Measurements from ENCODE around the gene SUCLG2.

Gene SUCLG2

DNA sequence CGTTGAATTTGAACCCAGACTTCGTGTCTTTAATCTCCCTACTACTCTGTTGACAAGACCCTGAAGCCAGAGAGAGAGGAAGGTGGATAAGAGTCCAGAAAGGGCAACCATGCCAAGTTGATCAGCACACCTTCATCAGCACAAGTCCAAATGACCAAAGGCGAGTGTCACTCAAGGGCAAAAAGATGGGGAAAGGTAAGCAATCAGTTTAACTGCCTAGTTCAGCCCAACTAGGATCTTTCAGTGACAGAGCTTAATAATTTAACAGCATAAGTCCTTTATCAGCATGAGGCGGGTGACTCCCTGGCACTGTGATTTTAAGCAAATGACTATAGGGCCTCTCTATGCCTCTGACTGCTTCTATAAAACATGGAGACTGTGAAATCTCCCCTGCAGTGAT lies 6.2 kb downstream of the SUCLG2 start:
- Histone ChIP-seq H3K27me3 (ENCODE audit: control insufficient read depth in 1 of 2, insufficient read depth in 2 of 2, low read length in 2 of 2) (no peaks in the 10 kb centered on the region), H3K4me3 (ENCODE audit: low read depth in 1 of 2, low read length in 2 of 2) (no peak overlapping the region), H3K9me3 (ENCODE audit: low read length) (no peaks in the 10 kb centered on the region), H3K27ac (ENCODE audit: low read depth, low read length) (no peak overlapping the region), H3K9ac (ENCODE audit: low read length) (no peak overlapping the region), H3K36me3 (ENCODE audit: insufficient read depth, low read length) (no peaks in the 10 kb centered on the region), H3K4me1 (ENCODE audit: insufficient read depth, low read length) (peaks cover 5% of the 10 kb centered on the region)

DNA sequence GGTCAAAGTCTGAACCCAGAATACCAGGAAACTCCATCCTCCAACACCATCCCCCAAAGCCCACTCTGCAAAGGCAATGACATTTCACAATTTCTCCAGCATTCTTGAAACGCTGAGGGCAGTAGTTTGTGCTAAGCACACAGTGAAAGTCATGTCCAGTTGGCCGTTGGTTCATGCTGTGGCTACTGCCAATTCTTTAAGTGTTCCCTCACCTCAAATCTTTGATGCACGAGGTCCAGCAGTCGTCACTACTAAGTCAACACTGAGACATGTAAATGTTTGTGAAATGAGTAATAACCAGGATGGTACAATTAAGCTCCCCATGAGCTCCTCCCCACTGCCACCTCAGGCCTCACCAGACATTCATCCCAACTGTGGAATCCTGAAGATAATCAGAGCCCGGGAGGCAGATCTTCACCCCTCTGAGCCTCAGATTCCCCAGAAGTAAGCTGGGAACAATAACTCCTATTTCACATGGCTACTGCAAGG lies 7.0 kb downstream of the SUCLG2 start:
- no peak overlapping the region for H3K9ac ChIP-seq (ENCODE audit: low read length)
- peaks cover 3% of the 10 kb centered on the region for H3K4me1 ChIP-seq (ENCODE audit: insufficient read depth, low read length)
- no peaks in the 10 kb centered on the region for H3K9me3 ChIP-seq (ENCODE audit: low read length)
- no peak overlapping the region for H3K27ac ChIP-seq (ENCODE audit: low read depth, low read length)
- H3K4me3 ChIP-seq (ENCODE audit: low read depth in 1 of 2, low read length in 2 of 2) = no peak overlapping the region
- no peaks in the 10 kb centered on the region for H3K36me3 ChIP-seq (ENCODE audit: insufficient read depth, low read length)
- no peaks in the 10 kb centered on the region for H3K27me3 ChIP-seq (ENCODE audit: control insufficient read depth in 1 of 2, insufficient read depth in 2 of 2, low read length in 2 of 2)

DNA sequence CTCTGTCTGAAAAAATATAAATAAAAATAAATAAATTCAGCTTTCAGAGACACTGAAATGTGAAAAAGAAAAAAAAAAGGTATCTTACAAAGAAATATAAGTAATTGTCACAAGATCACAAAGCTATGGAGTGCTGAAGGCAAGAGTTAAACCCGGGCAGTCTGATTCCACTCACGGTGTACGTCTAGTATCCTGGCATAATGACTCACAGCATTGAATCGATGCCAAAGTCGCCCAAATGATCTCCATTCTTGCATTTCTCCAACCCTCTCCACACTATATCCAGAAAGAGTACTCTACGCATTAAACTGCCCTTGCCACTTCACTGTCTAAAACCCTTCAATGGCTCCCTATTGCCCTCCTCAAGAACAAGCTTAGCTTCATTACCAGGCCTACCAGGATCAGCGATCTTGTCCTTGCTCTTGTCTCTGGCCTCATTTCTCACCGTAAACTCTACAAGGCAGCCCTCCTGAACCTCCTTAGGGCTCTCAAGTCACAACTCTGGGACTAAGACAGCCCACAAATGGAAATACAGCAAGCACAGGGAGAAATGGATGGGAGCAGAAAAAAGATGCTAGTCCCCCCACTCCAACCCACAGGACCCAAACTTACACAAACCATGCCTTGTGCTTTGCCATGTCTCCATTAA lies 7.7 kb downstream of the SUCLG2 start:
- no peaks in the 10 kb centered on the region for H3K36me3 ChIP-seq (ENCODE audit: insufficient read depth, low read length)
- H3K9ac ChIP-seq (ENCODE audit: low read length) = no peak overlapping the region
- no peaks in the 10 kb centered on the region for H3K27me3 ChIP-seq (ENCODE audit: control insufficient read depth in 1 of 2, insufficient read depth in 2 of 2, low read length in 2 of 2)
- H3K27ac ChIP-seq (ENCODE audit: low read depth, low read length) = no peak overlapping the region
- no peaks in the 10 kb centered on the region for H3K9me3 ChIP-seq (ENCODE audit: low read length)
- H3K4me3 ChIP-seq (ENCODE audit: low read depth in 1 of 2, low read length in 2 of 2) = no peak overlapping the region
- H3K4me1 ChIP-seq (ENCODE audit: insufficient read depth, low read length) = no peaks in the 10 kb centered on the region

- Histone ChIP-seq H3K4me1 (ENCODE audit: insufficient read depth, low read length) (no peaks in the 10 kb centered on the region), H3K27me3 (ENCODE audit: control insufficient read depth in 1 of 2, insufficient read depth in 2 of 2, low read length in 2 of 2) (no peaks in the 10 kb centered on the region), H3K9ac (ENCODE audit: low read length) (no peak overlapping the region), H3K36me3 (ENCODE audit: insufficient read depth, low read length) (no peaks in the 10 kb centered on the region), H3K9me3 (ENCODE audit: low read length) (no peaks in the 10 kb centered on the region), H3K27ac (ENCODE audit: low read depth, low read length) (no peak overlapping the region), H3K4me3 (ENCODE audit: low read depth in 1 of 2, low read length in 2 of 2) (no peak overlapping the region)
Measured at GRCh38 chr3:67644827-67645226, 9.6 kb downstream of the SUCLG2 start.

GRCh38 chr3:67642734-67643133 lies 11.7 kb downstream of the SUCLG2 start:
- H3K27ac ChIP-seq (ENCODE audit: low read depth, low read length) = no peak overlapping the region

GRCh38 chr3:67642190-67642589 lies 12.2 kb downstream of the SUCLG2 start:
- Histone ChIP-seq H3K4me1 (ENCODE audit: insufficient read depth, low read length) (no peaks in the 10 kb centered on the region), H3K9ac (ENCODE audit: low read length) (no peak overlapping the region)

More at GRCh38 chr3:67642734-67643133, 11.7 kb downstream of the SUCLG2 start:
- H3K9ac ChIP-seq (ENCODE audit: low read length) = no peak overlapping the region
- no peaks in the 10 kb centered on the region for H3K27me3 ChIP-seq (ENCODE audit: control insufficient read depth in 1 of 2, insufficient read depth in 2 of 2, low read length in 2 of 2)
- no peaks in the 10 kb centered on the region for H3K4me1 ChIP-seq (ENCODE audit: insufficient read depth, low read length)
- no peaks in the 10 kb centered on the region for H3K9me3 ChIP-seq (ENCODE audit: low read length)
- H3K36me3 ChIP-seq (ENCODE audit: insufficient read depth, low read length) = no peaks in the 10 kb centered on the region
- no peak overlapping the region for H3K4me3 ChIP-seq (ENCODE audit: low read depth in 1 of 2, low read length in 2 of 2)

GRCh38 chr3:67641451-67641850 lies 13.0 kb downstream of the SUCLG2 start:
- Histone ChIP-seq H3K27ac (ENCODE audit: low read depth, low read length) (no peak overlapping the region), H3K4me1 (ENCODE audit: insufficient read depth, low read length) (no peaks in the 10 kb centered on the region), H3K4me3 (ENCODE audit: low read depth in 1 of 2, low read length in 2 of 2) (no peak overlapping the region), H3K9ac (ENCODE audit: low read length) (no peak overlapping the region), H3K9me3 (ENCODE audit: low read length) (no peaks in the 10 kb centered on the region), H3K36me3 (ENCODE audit: insufficient read depth, low read length) (no peaks in the 10 kb centered on the region), H3K27me3 (ENCODE audit: control insufficient read depth in 1 of 2, insufficient read depth in 2 of 2, low read length in 2 of 2) (no peaks in the 10 kb centered on the region)

More at GRCh38 chr3:67642190-67642589, 12.2 kb downstream of the SUCLG2 start:
- Histone ChIP-seq H3K36me3 (ENCODE audit: insufficient read depth, low read length) (no peaks in the 10 kb centered on the region), H3K27me3 (ENCODE audit: control insufficient read depth in 1 of 2, insufficient read depth in 2 of 2, low read length in 2 of 2) (no peaks in the 10 kb centered on the region), H3K4me3 (ENCODE audit: low read depth in 1 of 2, low read length in 2 of 2) (no peak overlapping the region), H3K9me3 (ENCODE audit: low read length) (no peaks in the 10 kb centered on the region), H3K27ac (ENCODE audit: low read depth, low read length) (no peak overlapping the region)

DNA sequence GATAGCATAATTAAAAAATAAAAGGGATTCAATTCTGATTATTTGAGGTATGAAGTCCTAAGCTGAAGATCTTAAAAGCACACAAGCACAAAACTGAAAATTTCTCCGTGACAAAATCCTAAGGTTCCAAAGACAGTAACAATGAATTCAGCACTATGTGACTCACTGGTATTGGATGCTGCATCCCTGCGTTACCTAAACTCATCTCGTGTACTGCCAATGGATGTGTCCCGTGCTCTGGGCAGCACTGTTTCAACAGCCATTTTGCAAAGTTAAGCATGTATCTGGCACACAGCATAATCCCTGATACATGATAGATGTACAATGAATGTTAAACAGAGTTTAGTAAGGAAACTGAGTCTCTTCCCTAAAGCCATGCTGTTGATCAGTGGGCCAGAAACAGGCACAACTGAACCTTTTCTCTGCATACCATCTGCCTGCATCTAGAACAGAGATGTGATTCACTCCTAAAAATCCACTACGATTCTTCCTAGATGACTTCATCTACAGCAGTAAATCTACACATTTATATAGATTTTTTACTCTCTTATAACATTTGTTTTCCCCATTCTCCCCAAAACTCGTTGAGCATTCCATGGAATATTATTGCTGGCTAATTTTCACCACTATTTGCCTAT lies 14.3 kb downstream of the SUCLG2 start:
- Histone ChIP-seq H3K36me3 (ENCODE audit: insufficient read depth, low read length) (no peaks in the 10 kb centered on the region), H3K27me3 (ENCODE audit: control insufficient read depth in 1 of 2, insufficient read depth in 2 of 2, low read length in 2 of 2) (no peaks in the 10 kb centered on the region), H3K27ac (ENCODE audit: low read depth, low read length) (no peak overlapping the region), H3K9ac (ENCODE audit: low read length) (no peak overlapping the region), H3K4me3 (ENCODE audit: low read depth in 1 of 2, low read length in 2 of 2) (no peak overlapping the region), H3K4me1 (ENCODE audit: insufficient read depth, low read length) (no peaks in the 10 kb centered on the region), H3K9me3 (ENCODE audit: low read length) (no peaks in the 10 kb centered on the region)

- H3K36me3 ChIP-seq (ENCODE audit: insufficient read depth, low read length) = no peaks in the 10 kb centered on the region
- H3K27ac ChIP-seq (ENCODE audit: low read depth, low read length) = no peak overlapping the region
- no peak overlapping the region for H3K9ac ChIP-seq (ENCODE audit: low read length)
- H3K27me3 ChIP-seq (ENCODE audit: control insufficient read depth in 1 of 2, insufficient read depth in 2 of 2, low read length in 2 of 2) = no peaks in the 10 kb centered on the region
- H3K4me3 ChIP-seq (ENCODE audit: low read depth in 1 of 2, low read length in 2 of 2) = no peak overlapping the region
- H3K4me1 ChIP-seq (ENCODE audit: insufficient read depth, low read length) = no peaks in the 10 kb centered on the region
- H3K9me3 ChIP-seq (ENCODE audit: low read length) = no peaks in the 10 kb centered on the region
Measured at GRCh38 chr3:67637255-67637900, 17.0 kb downstream of the SUCLG2 start.

GRCh38 chr3:67635806-67636205 lies 18.6 kb downstream of the SUCLG2 start:
- no peak overlapping the region for H3K9ac ChIP-seq (ENCODE audit: low read length)
- H3K4me3 ChIP-seq (ENCODE audit: low read depth in 1 of 2, low read length in 2 of 2) = no peak overlapping the region
- no peaks in the 10 kb centered on the region for H3K36me3 ChIP-seq (ENCODE audit: insufficient read depth, low read length)
- no peaks in the 10 kb centered on the region for H3K27me3 ChIP-seq (ENCODE audit: control insufficient read depth in 1 of 2, insufficient read depth in 2 of 2, low read length in 2 of 2)
- no peaks in the 10 kb centered on the region for H3K9me3 ChIP-seq (ENCODE audit: low read length)
- no peak overlapping the region for H3K27ac ChIP-seq (ENCODE audit: low read depth, low read length)
- H3K4me1 ChIP-seq (ENCODE audit: insufficient read depth, low read length) = no peaks in the 10 kb centered on the region

GRCh38 chr3:67635257-67635656 lies 19.2 kb downstream of the SUCLG2 start:
- no peak overlapping the region for H3K27ac ChIP-seq (ENCODE audit: low read depth, low read length)
- H3K4me1 ChIP-seq (ENCODE audit: insufficient read depth, low read length) = no peaks in the 10 kb centered on the region

More at GRCh38 chr3:67635257-67635656, 19.2 kb downstream of the SUCLG2 start:
- H3K9ac ChIP-seq (ENCODE audit: low read length) = no peak overlapping the region
- no peaks in the 10 kb centered on the region for H3K36me3 ChIP-seq (ENCODE audit: insufficient read depth, low read length)
- H3K4me3 ChIP-seq (ENCODE audit: low read depth in 1 of 2, low read length in 2 of 2) = no peak overlapping the region
- H3K9me3 ChIP-seq (ENCODE audit: low read length) = no peaks in the 10 kb centered on the region
- no peaks in the 10 kb centered on the region for H3K27me3 ChIP-seq (ENCODE audit: control insufficient read depth in 1 of 2, insufficient read depth in 2 of 2, low read length in 2 of 2)

Data from muscle layer of colon (tissue), 2 donors.